ENCODE results near the gene NEO1. TPM values are rescaled to one million over a fixed set of nuclear protein-coding genes. Genes with fewer than 3 reads are reported as not detected.
A peak's percentile ranks its signal among the peaks of the same experiment; 100 is the strongest.
"Not testable (repeated sequence)": the region's sequence is repeated elsewhere in the genome, so short reads cannot be mapped to it uniquely, and the experiment has no call there.

Gene NEO1
- total RNA-seq, 2 experiments from 2014 or later = 3.4 to 5.4 TPM

- Mint-ChIP-seq H3K4me3 (no peak overlapping the region), H3K4me1 (peaks cover 13% of the 10 kb centered on the region), H3K9me3 (ENCODE audit: low read depth) (no peaks in the 10 kb centered on the region), H3K27ac (no peak overlapping the region), H3K36me3 (no peaks in the 10 kb centered on the region), H3K27me3 (no peaks in the 10 kb centered on the region)
- DNase-seq (no peak), ATAC-seq (no peak)
- CTCF ChIA-PET = interaction anchor here (0.9 to 2.0 kb wide), 3 partner anchors 13 to 418 kb away, joined by 3 to 9 read pairs (median 4); no protein-coding TSS in a partner anchor
These were observed 234.8 kb downstream of the NEO1 start for GRCh38 chr15:73287019-73287418.

GRCh38 chr15:73291441-73291840 is 239.2 kb downstream of the NEO1 start:
- CTCF ChIA-PET = interaction anchor here (1.2 to 2.7 kb wide), 2 partner anchors 17 to 345 kb away, joined by 4 to 12 read pairs; no protein-coding TSS in a partner anchor
- H3K4me1 Mint-ChIP-seq = peaks cover 9% of the 10 kb centered on the region
- H3K36me3 Mint-ChIP-seq = no peaks in the 10 kb centered on the region
- no peak overlapping the region for H3K4me3 Mint-ChIP-seq
- ATAC-seq = no peak
- no peaks in the 10 kb centered on the region for H3K9me3 Mint-ChIP-seq (ENCODE audit: low read depth)
- H3K27me3 Mint-ChIP-seq = no peaks in the 10 kb centered on the region
- H3K27ac Mint-ChIP-seq = no peak overlapping the region
- no peak for DNase-seq

DNA sequence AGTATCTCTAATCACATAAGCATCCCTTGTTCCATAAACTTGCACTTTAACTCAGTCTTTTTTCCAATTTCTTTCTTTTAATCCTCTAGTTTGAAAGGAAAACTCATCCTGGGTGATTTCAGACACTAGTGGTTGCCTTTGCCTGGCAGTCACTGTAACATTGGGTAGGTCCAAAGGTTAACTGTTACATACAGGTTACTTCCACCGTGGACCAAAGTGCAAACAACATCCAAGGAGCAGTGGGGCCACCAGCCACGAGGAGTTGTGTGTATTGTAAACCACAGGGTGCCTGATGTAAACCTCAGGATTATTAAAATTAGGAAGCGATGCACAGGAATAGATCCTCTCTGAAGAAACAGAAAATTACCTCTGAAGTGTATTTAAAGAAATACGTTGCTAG is 241.5 kb downstream of the NEO1 start:
- Mint-ChIP-seq H3K9me3 (ENCODE audit: low read depth) (no peaks in the 10 kb centered on the region), H3K4me1 (peaks cover 3% of the 10 kb centered on the region), H3K27ac (no peak overlapping the region), H3K4me3 (no peak overlapping the region), H3K36me3 (no peaks in the 10 kb centered on the region), H3K27me3 (no peaks in the 10 kb centered on the region)
- CTCF ChIA-PET = no interaction called here
- ATAC-seq (no peak), DNase-seq (no peak)

- Mint-ChIP-seq H3K4me1 (peaks cover 3% of the 10 kb centered on the region), H3K27ac (no peak overlapping the region), H3K9me3 (ENCODE audit: low read depth) (no peaks in the 10 kb centered on the region), H3K4me3 (no peak overlapping the region), H3K27me3 (no peaks in the 10 kb centered on the region), H3K36me3 (no peaks in the 10 kb centered on the region)
- ATAC-seq (peak; percentile 30), DNase-seq (no peak)
- CTCF ChIA-PET = no interaction called here
These were observed 243.5 kb downstream of the NEO1 start for GRCh38 chr15:73295630-73296286.

DNA sequence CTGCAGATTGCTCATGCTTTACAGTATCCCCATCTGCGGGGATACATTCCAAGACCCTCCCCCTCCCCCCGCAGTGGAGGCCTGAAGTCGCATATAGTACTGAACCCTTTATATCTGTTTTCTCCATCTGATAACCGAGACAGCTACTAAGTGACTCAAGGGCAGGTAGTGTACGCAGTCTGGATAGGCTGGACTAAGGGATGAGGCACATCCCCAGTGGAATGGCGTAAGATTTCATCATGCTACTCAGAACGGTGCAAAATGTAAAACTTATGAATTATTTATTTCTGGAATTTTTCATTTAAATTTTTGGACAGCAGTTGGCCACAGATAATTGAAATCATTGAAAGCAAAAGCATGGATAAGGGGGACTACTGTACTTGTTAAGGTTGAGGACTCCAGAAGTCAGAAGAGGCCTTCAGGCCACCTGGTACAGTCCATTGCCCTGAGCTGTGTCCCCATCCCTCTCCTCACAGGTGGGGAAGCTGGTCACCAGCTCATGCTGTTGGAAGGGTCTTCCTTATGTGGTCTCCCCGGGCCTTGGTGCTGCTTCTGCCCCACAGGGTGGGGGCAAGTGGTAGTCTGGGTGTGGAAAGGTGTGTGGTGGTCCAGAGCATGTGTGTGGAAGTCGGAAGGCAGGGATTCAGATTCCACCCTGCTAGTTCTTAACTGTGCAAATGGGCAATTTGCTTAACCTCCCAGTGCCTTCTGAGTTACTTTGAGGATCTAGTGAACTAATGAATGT is 244.5 kb downstream of the NEO1 start:
- Mint-ChIP-seq H3K36me3 (no peaks in the 10 kb centered on the region), H3K9me3 (ENCODE audit: low read depth) (no peaks in the 10 kb centered on the region), H3K4me3 (no peak overlapping the region), H3K27me3 (no peaks in the 10 kb centered on the region), H3K4me1 (peaks cover 3% of the 10 kb centered on the region), H3K27ac (no peak overlapping the region)
- CTCF ChIA-PET = no interaction called here
- DNase-seq (no peak), ATAC-seq (no peak)

DNA sequence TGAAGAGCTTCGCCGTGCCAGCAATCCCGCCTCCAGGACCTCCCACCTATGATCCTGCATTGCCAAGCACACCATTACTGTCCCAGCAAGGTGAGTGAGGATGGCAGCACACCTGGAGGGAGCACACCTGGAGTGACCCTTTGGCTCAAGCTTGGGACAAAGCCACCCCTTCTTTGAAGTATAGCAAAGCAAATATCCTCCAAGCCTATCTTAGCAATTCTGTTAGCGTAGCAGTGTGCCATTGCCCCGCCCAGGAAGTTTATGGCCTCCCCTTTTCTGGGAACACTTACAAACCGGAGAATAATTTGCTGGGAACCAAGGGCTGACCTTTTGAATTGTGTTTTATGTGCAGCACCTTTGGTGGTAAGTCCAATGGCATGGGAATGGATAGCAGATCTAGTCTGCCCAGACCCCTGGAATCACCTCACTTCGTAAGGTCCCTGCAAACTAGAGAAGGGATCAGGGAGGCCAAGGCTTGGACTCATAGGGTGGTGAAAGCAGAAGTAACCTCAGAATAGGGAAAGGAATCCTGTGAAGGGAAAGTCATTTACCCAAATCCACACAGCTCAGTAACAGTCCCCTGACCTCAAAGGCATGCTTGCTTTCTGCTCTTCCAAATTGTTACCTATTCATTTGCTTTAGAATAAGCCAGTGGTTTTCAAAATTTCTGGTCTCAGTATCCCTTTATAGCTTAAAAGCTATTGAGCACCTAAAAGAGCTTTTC is 246.4 kb downstream of the NEO1 start:
- no peaks in the 10 kb centered on the region for H3K36me3 Mint-ChIP-seq
- peaks cover 16% of the 10 kb centered on the region for H3K4me1 Mint-ChIP-seq
- H3K9me3 Mint-ChIP-seq (ENCODE audit: low read depth) = no peaks in the 10 kb centered on the region
- no peak overlapping the region for H3K27ac Mint-ChIP-seq
- CTCF ChIA-PET = interaction anchor here (1.1 kb wide), 1 partner anchor 25 kb away, joined by 4 read pairs; no protein-coding TSS in a partner anchor
- no peaks in the 10 kb centered on the region for H3K27me3 Mint-ChIP-seq
- H3K4me3 Mint-ChIP-seq = no peak overlapping the region
- ATAC-seq = no peak
- no peak for DNase-seq

GRCh38 chr15:73300286-73300685 is 248.0 kb downstream of the NEO1 start:
- not testable (repeated sequence) for H3K4me3 Mint-ChIP-seq; H3K27ac Mint-ChIP-seq; H3K36me3 Mint-ChIP-seq; DNase-seq; ATAC-seq; H3K27me3 Mint-ChIP-seq; H3K9me3 Mint-ChIP-seq (ENCODE audit: low read depth)
- peaks cover 21% of the 10 kb centered on the region for H3K4me1 Mint-ChIP-seq
- CTCF ChIA-PET = interaction anchor here (0.8 to 0.9 kb wide), 2 partner anchors 59 to 404 kb away, joined by 3 to 4 read pairs; no protein-coding TSS in a partner anchor

DNA sequence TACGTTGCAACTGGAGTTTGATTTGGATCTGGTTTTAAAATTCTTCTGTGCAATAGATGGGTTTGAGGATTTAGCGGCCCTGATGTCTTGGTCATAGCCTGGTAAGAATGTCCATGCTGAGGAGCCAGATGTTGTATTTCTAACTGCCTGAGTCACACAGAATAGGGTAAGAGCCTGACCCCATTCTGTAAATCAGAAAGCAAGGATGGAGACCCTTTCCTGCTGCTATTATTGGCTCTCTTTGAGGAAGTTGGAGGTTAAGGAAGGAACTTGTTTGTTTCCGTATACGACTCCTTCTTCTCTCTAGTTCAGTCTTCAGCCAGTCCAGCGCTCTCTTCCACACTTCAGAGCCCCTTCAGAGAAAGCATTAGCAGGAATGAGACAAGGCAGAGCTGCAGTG is 251.4 kb downstream of the NEO1 start:
- no peaks in the 10 kb centered on the region for H3K27me3 Mint-ChIP-seq
- no peaks in the 10 kb centered on the region for H3K9me3 Mint-ChIP-seq (ENCODE audit: low read depth)
- no peak for ATAC-seq
- no peak overlapping the region for H3K27ac Mint-ChIP-seq
- no peak for DNase-seq
- H3K4me1 Mint-ChIP-seq = peaks cover 18% of the 10 kb centered on the region
- CTCF ChIA-PET = interaction anchor here (1.2 to 1.6 kb wide), 2 partner anchors 333 to 401 kb away, joined by 3 to 4 read pairs; no protein-coding TSS in a partner anchor
- no peak overlapping the region for H3K4me3 Mint-ChIP-seq
- no peaks in the 10 kb centered on the region for H3K36me3 Mint-ChIP-seq

GRCh38 chr15:73305331-73306211 is 253.3 kb downstream of the NEO1 start:
- DNase-seq (peak; percentile 46), ATAC-seq (peak; percentile 67)
- H3K4me3 Mint-ChIP-seq = no peak overlapping the region
- CTCF ChIA-PET = interaction anchor here (1.0 to 1.4 kb wide), 4 partner anchors 16 to 395 kb away, joined by 3 to 7 read pairs (median 4); no protein-coding TSS in a partner anchor
- H3K36me3 Mint-ChIP-seq = no peaks in the 10 kb centered on the region
- no peaks in the 10 kb centered on the region for H3K9me3 Mint-ChIP-seq (ENCODE audit: low read depth)
- H3K27ac Mint-ChIP-seq = no peak overlapping the region
- peaks cover 18% of the 10 kb centered on the region for H3K4me1 Mint-ChIP-seq
- H3K27me3 Mint-ChIP-seq = no peaks in the 10 kb centered on the region

GRCh38 chr15:73308305-73308704 is 256.0 kb downstream of the NEO1 start:
- Mint-ChIP-seq H3K27me3 (no peaks in the 10 kb centered on the region), H3K4me3 (no peak overlapping the region), H3K4me1 (peaks cover 9% of the 10 kb centered on the region), H3K36me3 (no peaks in the 10 kb centered on the region), H3K27ac (no peak overlapping the region), H3K9me3 (ENCODE audit: low read depth) (no peaks in the 10 kb centered on the region)
- DNase-seq = no peak
- CTCF ChIA-PET = interaction anchor here (1.1 kb wide), 1 partner anchor 328 kb away, joined by 3 read pairs; no protein-coding TSS in a partner anchor
- ATAC-seq = no peak

GRCh38 chr15:73313861-73314260 is 261.6 kb downstream of the NEO1 start:
- peaks cover 31% of the 10 kb centered on the region for H3K27me3 Mint-ChIP-seq

DNA sequence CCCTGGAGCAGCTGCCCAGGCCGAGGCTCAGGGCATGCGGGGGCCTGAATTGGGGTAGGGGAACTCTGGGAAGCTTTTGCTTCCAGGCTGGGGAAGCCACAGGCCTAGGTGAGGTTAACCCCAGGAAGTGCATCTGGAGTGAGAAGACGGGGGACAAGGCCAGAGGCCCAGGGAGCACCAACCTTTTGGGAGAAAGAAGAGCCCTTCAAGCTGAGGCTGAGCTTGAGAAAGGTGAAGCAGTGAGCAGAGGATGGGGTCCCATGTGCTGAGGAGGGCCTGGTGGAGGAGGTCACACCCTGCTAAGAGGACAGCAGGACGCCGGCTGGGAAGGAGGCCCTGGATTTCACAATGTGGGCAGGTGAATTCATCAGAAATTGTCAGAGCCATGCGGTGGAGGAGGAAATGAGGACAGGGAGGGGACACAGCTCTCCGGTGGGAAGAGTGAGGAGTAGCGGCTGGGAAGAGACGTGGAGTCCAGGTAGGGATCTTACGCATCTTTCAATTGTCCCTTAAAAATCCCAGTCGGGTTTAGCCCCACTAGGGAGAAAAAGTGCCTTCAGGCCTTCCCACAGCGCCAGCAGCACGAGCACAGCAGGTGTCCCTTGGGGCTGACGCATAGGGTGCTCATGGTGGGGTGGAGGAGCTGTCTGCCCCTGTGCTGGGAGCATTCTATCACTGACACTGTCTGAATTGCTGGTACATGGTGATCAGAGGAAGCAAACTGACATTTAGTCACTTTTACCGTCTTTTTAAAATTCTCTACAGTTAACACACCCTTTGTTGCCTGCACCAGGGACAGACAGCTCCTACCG is 265.6 kb downstream of the NEO1 start:
- peaks cover 40% of the 10 kb centered on the region for H3K27me3 Mint-ChIP-seq
- ATAC-seq (no peak), DNase-seq (no peak)
- H3K4me3 Mint-ChIP-seq = no peak overlapping the region
- H3K36me3 Mint-ChIP-seq = no peaks in the 10 kb centered on the region
- no peaks in the 10 kb centered on the region for H3K9me3 Mint-ChIP-seq (ENCODE audit: low read depth)
- H3K27ac Mint-ChIP-seq = no peak overlapping the region
- no peaks in the 10 kb centered on the region for H3K4me1 Mint-ChIP-seq
- CTCF ChIA-PET = interaction anchor here (0.7 kb wide), 1 partner anchor 54 kb away, joined by 3 read pairs; no protein-coding TSS in a partner anchor

More at GRCh38 chr15:73313861-73314260, 261.6 kb downstream of the NEO1 start:
- CTCF ChIA-PET = no interaction called here
- Mint-ChIP-seq H3K4me1 (no peaks in the 10 kb centered on the region), H3K36me3 (no peaks in the 10 kb centered on the region), H3K27ac (no peak overlapping the region), H3K9me3 (ENCODE audit: low read depth) (no peaks in the 10 kb centered on the region), H3K4me3 (no peak overlapping the region)
- DNase-seq (no peak), ATAC-seq (no peak)

All from activated CD8-positive, alpha-beta memory T cell treated with anti-CD3 and anti-CD28 coated beads, Interleukin-2, amount 10 ng/mL, durations not matched to agents 7 days and 5 days (primary cell).